ENCODE data around the gene TRIP13. TPM values are rescaled to one million over a fixed set of nuclear protein-coding genes. Genes with fewer than 3 reads are reported as not detected.

The TRIP13 gene
- polyA plus RNA-seq, 1 donor from 2014 or later = 2.1 TPM

DNA sequence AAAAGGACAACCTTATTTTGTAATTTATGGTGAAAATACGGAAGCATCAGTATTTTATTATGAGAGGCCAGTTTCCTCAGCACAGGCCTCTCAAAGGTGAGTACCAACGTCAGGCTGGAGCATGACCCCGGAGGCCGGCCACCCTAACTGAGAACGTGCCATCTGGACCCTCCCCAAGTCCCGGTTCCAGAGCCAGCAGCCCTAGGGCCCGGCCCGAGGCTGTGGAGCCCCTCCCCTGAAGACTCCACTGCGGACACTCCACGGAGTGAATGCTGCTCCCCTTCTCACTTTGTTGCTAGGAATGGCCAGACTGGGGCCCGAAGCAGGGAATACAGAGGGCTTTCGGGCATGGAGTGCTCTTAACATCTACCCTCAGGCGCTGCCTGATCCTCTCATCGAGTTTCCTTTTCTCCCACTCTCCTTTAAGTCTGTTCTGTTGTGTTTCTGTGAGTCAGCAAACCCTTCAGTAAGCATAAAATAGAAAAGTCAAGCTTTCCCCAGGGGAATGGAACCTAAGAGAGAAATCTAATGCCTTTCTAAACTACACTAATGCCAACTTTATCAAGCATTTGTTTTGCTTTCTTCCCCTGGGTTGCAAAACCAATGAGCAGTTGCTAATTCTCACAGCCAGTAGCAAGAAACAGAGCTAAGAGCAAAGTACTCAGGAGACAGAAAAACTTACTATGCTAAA, 4.6 kb upstream of the TRIP13 start:
- Histone ChIP-seq H3K9me2 (ENCODE audit: insufficient read depth, low read length) (no peaks in the 10 kb centered on the region), H2AFZ (ENCODE audit: low read depth, low read length) (no peak overlapping the region), H3K27me3 (ENCODE audit: insufficient read depth, low read depth, low read length) (no peaks in the 10 kb centered on the region), H3K9me3 (ENCODE audit: low read length) (no peaks in the 10 kb centered on the region), H3K9ac (ENCODE audit: low read length) (no peak overlapping the region), H3K4me3 (ENCODE audit: low read length) (no peak overlapping the region), H3K79me2 (replicated peaks; ENCODE audit: insufficient read depth, low read length) (peaks cover 30% of the 10 kb centered on the region), H3F3A (ENCODE audit: insufficient read depth, low read length, poor library complexity, severe bottlenecking) (no peaks in the 10 kb centered on the region), H4K20me1 (ENCODE audit: insufficient read depth) (no peaks in the 10 kb centered on the region), H3K36me3 (ENCODE audit: insufficient read depth, low read length) (peaks cover 7% of the 10 kb centered on the region), H3K27ac (ENCODE audit: low read length) (no peak overlapping the region), H3K4me2 (ENCODE audit: low read length) (no peak overlapping the region)
- TF ChIP-seq SMC3 (conservative IDR thresholded peaks at IDR 0.05; ENCODE audit: poor library complexity) = no peak
- TF ChIP-seq MXI1 (conservative IDR thresholded peaks at IDR 0.05; ENCODE audit: poor library complexity, severe bottlenecking) = no peak
- no peak for TF ChIP-seq TAF1 (IDR thresholded peaks at IDR 0.05; ENCODE audit: low read depth)
- no peak for TF ChIP-seq RAD21 (conservative IDR thresholded peaks at IDR 0.05)
- TF ChIP-seq, protein P1, sequence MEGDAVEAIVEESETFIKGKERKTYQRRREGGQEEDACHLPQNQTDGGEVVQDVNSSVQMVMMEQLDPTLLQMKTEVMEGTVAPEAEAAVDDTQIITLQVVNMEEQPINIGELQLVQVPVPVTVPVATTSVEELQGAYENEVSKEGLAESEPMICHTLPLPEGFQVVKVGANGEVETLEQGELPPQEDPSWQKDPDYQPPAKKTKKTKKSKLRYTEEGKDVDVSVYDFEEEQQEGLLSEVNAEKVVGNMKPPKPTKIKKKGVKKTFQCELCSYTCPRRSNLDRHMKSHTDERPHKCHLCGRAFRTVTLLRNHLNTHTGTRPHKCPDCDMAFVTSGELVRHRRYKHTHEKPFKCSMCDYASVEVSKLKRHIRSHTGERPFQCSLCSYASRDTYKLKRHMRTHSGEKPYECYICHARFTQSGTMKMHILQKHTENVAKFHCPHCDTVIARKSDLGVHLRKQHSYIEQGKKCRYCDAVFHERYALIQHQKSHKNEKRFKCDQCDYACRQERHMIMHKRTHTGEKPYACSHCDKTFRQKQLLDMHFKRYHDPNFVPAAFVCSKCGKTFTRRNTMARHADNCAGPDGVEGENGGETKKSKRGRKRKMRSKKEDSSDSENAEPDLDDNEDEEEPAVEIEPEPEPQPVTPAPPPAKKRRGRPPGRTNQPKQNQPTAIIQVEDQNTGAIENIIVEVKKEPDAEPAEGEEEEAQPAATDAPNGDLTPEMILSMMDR (IDR thresholded peaks at IDR 0.05; ENCODE audit: poor library complexity, severe bottlenecking) = no peak
- TF ChIP-seq, protein P2, sequence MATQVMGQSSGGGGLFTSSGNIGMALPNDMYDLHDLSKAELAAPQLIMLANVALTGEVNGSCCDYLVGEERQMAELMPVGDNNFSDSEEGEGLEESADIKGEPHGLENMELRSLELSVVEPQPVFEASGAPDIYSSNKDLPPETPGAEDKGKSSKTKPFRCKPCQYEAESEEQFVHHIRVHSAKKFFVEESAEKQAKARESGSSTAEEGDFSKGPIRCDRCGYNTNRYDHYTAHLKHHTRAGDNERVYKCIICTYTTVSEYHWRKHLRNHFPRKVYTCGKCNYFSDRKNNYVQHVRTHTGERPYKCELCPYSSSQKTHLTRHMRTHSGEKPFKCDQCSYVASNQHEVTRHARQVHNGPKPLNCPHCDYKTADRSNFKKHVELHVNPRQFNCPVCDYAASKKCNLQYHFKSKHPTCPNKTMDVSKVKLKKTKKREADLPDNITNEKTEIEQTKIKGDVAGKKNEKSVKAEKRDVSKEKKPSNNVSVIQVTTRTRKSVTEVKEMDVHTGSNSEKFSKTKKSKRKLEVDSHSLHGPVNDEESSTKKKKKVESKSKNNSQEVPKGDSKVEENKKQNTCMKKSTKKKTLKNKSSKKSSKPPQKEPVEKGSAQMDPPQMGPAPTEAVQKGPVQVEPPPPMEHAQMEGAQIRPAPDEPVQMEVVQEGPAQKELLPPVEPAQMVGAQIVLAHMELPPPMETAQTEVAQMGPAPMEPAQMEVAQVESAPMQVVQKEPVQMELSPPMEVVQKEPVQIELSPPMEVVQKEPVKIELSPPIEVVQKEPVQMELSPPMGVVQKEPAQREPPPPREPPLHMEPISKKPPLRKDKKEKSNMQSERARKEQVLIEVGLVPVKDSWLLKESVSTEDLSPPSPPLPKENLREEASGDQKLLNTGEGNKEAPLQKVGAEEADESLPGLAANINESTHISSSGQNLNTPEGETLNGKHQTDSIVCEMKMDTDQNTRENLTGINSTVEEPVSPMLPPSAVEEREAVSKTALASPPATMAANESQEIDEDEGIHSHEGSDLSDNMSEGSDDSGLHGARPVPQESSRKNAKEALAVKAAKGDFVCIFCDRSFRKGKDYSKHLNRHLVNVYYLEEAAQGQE (IDR thresholded peaks at IDR 0.05; ENCODE audit: borderline replicate concordance) = no peak
- no peak for TF ChIP-seq POLR2AphosphoS5 (IDR thresholded peaks at IDR 0.05)
- no peak for TF ChIP-seq EZH2 (IDR thresholded peaks at IDR 0.05; ENCODE audit: borderline replicate concordance, insufficient read depth, low read length, poor library complexity, severe bottlenecking)
- no peak for TF ChIP-seq EP300 (conservative IDR thresholded peaks at IDR 0.05; ENCODE audit: poor library complexity, severe bottlenecking)

DNA sequence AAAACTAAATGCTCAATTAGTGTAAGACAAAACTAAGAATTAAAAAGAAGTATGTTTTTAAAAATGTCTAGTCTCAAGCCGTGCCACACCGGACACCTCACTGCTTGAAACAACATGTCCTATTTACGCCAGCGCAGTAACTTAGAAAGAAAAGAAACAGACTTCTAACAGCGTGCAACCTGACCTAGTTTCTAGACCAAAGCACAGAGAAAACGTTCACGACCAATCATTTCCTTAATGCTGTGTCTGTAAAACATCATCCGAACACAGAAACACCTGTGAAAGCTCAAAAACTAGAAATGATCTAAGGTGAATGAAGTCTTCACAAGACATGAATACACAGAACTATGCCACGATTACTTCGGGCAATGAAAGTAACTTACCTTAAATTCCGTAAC, 4.0 kb upstream of the TRIP13 start:
- Histone ChIP-seq H3K9ac (ENCODE audit: low read length) (no peak overlapping the region), H2AFZ (ENCODE audit: low read depth, low read length) (no peak overlapping the region), H3K9me3 (ENCODE audit: low read length) (no peaks in the 10 kb centered on the region), H3K4me2 (ENCODE audit: low read length) (no peak overlapping the region), H3F3A (ENCODE audit: insufficient read depth, low read length, poor library complexity, severe bottlenecking) (no peaks in the 10 kb centered on the region), H3K27ac (ENCODE audit: low read length) (no peak overlapping the region), H4K20me1 (ENCODE audit: insufficient read depth) (no peaks in the 10 kb centered on the region), H3K36me3 (ENCODE audit: insufficient read depth, low read length) (peaks cover 7% of the 10 kb centered on the region), H3K9me2 (ENCODE audit: insufficient read depth, low read length) (no peaks in the 10 kb centered on the region), H3K4me3 (ENCODE audit: low read length) (no peak overlapping the region), H3K79me2 (replicated peaks; ENCODE audit: insufficient read depth, low read length) (peaks cover 28% of the 10 kb centered on the region), H3K27me3 (ENCODE audit: insufficient read depth, low read depth, low read length) (no peaks in the 10 kb centered on the region)
- TF ChIP-seq RAD21 (conservative IDR thresholded peaks at IDR 0.05) (no peak), MXI1 (conservative IDR thresholded peaks at IDR 0.05; ENCODE audit: poor library complexity, severe bottlenecking) (no peak), SMC3 (conservative IDR thresholded peaks at IDR 0.05; ENCODE audit: poor library complexity) (no peak), EZH2 (IDR thresholded peaks at IDR 0.05; ENCODE audit: borderline replicate concordance, insufficient read depth, low read length, poor library complexity, severe bottlenecking) (no peak), TAF1 (IDR thresholded peaks at IDR 0.05; ENCODE audit: low read depth) (no peak)
- TF ChIP-seq, protein P1 (IDR thresholded peaks at IDR 0.05; ENCODE audit: poor library complexity, severe bottlenecking) = no peak
- TF ChIP-seq, protein P2 (IDR thresholded peaks at IDR 0.05; ENCODE audit: borderline replicate concordance) = no peak
